SU-DHL-6 (cell line): ENCODE data around the gene TEX38.

ENCODE experiments used
- H2AFZ ChIP-seq: fragments of 200-600 bp; sonication (generic); 2 replicates; pipeline ENCODE4 v1.6.1; 2014; ENCODE audit warnings: low read depth, mild to moderate bottlenecking, moderate library complexity, mixed read lengths, antibody characterized with exemption, low read length; ENCODE audit not compliant: severe bottlenecking
- H3F3A ChIP-seq: fragments of 200-600 bp; shearing (Covaris generic); 2 replicates; pipeline ENCODE4 v1.6.0; 2016; ENCODE audit warnings: antibody characterized with exemption, mild to moderate bottlenecking; ENCODE audit not compliant: insufficient read depth
- H3K27ac ChIP-seq: fragments of 200-600 bp; sonication (generic); 2 replicates; pipeline ENCODE4 v1.5.1; 2016; ENCODE audit warnings: low read depth, mild to moderate bottlenecking, low read length, moderate library complexity, mixed read lengths
- H3K27me3 ChIP-seq: fragments of 200-600 bp; sonication (generic), shearing (Covaris generic); 2 replicates; pipeline ENCODE4 v1.6.0; 2014; ENCODE audit warnings: mild to moderate bottlenecking, low read length
- H3K36me3 ChIP-seq: fragments of 200-600 bp; sonication (generic); 2 replicates; pipeline ENCODE4 v1.6.1; 2014; ENCODE audit warnings: mild to moderate bottlenecking, low read length, mixed read lengths
- H3K4me2 ChIP-seq: fragments of 300-600, 200-600 bp; shearing (Covaris generic), sonication (generic); 2 replicates; pipeline ENCODE4 v1.6.0; 2014; ENCODE audit warnings: low read length, low read depth, mild to moderate bottlenecking; ENCODE audit not compliant: poor library complexity, severe bottlenecking
- H3K4me3 ChIP-seq: fragments of 200-600 bp; sonication (generic); 2 replicates; pipeline ENCODE4 v1.5.1; 2014; ENCODE audit warnings: antibody characterized with exemption, low read length, mild to moderate bottlenecking, mixed read lengths; ENCODE audit not compliant: insufficient read depth, poor library complexity, severe bottlenecking
- H3K79me2 ChIP-seq: fragments of 200-600 bp; sonication (generic); 2 replicates; pipeline ENCODE4 v1.6.1; 2014; ENCODE audit warnings: mild to moderate bottlenecking, low read length, moderate library complexity; ENCODE audit not compliant: insufficient read depth
- H3K9ac ChIP-seq: fragments of 200-600 bp; sonication (generic); 2 replicates; pipeline ENCODE4 v1.7.0; 2014; ENCODE audit warnings: mild to moderate bottlenecking, low read length
- H3K9me2 ChIP-seq: fragments of 200-600 bp; sonication (generic); replicated peaks from 2 replicates; pipeline ENCODE4 v1.6.1; 2014; ENCODE audit warnings: low read length; ENCODE audit not compliant: insufficient read depth
- H3K9me3 ChIP-seq: fragments of 200-600 bp; sonication (generic); 2 replicates; pipeline ENCODE4 v1.6.1; 2014; ENCODE audit warnings: low read length, mixed read lengths; ENCODE audit not compliant: insufficient read depth
- H4K20me1 ChIP-seq: fragments of 200-600 bp; sonication (generic); 2 replicates; pipeline ENCODE4 v1.6.1; 2014; ENCODE audit warnings: low read depth, mild to moderate bottlenecking, antibody characterized with exemption, low read length, moderate library complexity, mixed read lengths
- EZH2phosphoT487 ChIP-seq: fragments of 200-600 bp; sonication (generic), shearing (Covaris generic); conservative IDR thresholded peaks from 2 replicates; pipeline ENCODE4 v1.6.1; 2018; ENCODE audit warnings: mild to moderate bottlenecking, antibody characterized with exemption, low read length, moderate library complexity, mixed read lengths
- TF ChIP-seq, protein P1 (sequence below): fragments of 200-600 bp; sonication (generic); IDR thresholded peaks from one replicate; pipeline ENCODE4 v1.5.1; 2017; ENCODE audit warnings: antibody characterized with exemption, mild to moderate bottlenecking, low read length, moderate library complexity; ENCODE audit not compliant: insufficient read depth, poor library complexity, severe bottlenecking

The TEX38 gene

DNA sequence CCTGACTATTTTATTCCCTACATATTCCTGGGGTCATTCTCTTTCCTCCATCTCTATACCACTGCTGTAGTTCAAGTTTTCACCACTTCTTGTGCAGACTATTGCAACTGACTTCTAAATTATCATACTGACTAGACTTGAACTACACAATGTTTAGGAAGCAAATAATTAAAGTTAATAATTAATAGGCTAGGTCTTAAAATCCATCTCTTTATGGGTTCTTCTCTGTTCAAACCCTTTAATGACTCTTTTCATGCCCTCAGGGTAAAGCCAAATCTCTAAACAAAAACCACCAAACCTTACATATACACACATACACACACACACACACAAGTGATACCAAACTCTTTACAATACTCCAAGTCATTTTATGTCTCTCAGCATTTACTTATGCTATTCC, 32.7 kb upstream of the TEX38 start:
- Histone ChIP-seq H3K4me2 (no peak overlapping the region), H3F3A (no peaks in the 10 kb centered on the region), H3K27me3 (no peaks in the 10 kb centered on the region), H3K4me3 (no peak overlapping the region), H2AFZ (no peak overlapping the region), H4K20me1 (no peaks in the 10 kb centered on the region), H3K9ac (no peak overlapping the region), H3K9me3 (no peaks in the 10 kb centered on the region), H3K27ac (no peak overlapping the region), H3K9me2 (no peaks in the 10 kb centered on the region), H3K36me3 (no peaks in the 10 kb centered on the region), H3K79me2 (no peaks in the 10 kb centered on the region)
- TF ChIP-seq EZH2phosphoT487: no peak
- TF ChIP-seq, protein P1, sequence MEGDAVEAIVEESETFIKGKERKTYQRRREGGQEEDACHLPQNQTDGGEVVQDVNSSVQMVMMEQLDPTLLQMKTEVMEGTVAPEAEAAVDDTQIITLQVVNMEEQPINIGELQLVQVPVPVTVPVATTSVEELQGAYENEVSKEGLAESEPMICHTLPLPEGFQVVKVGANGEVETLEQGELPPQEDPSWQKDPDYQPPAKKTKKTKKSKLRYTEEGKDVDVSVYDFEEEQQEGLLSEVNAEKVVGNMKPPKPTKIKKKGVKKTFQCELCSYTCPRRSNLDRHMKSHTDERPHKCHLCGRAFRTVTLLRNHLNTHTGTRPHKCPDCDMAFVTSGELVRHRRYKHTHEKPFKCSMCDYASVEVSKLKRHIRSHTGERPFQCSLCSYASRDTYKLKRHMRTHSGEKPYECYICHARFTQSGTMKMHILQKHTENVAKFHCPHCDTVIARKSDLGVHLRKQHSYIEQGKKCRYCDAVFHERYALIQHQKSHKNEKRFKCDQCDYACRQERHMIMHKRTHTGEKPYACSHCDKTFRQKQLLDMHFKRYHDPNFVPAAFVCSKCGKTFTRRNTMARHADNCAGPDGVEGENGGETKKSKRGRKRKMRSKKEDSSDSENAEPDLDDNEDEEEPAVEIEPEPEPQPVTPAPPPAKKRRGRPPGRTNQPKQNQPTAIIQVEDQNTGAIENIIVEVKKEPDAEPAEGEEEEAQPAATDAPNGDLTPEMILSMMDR: no peak

DNA sequence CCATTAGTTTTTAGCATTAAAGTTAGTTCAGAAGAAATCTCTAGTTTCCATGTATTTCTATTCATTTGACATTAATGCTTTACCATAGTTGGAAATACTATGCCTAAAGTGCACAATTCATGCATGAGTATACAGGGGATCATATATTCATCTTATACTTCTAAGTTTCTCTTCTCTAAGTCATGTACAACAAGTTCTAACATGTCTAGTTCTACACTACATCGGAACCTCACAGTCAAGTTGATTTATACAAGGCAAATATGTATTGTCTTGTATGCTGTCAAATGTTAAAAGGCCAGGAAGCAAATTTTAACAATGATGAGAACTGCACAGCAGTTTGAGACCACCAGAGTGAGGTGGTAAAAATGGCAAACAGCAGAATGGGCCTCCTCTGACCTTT, 32.1 kb upstream of the TEX38 start:
- Histone ChIP-seq H3K27me3 (no peaks in the 10 kb centered on the region), H3K9ac (no peak overlapping the region), H3K36me3 (no peaks in the 10 kb centered on the region), H2AFZ (no peak overlapping the region), H3K9me3 (no peaks in the 10 kb centered on the region), H3K79me2 (no peaks in the 10 kb centered on the region), H3K9me2 (no peaks in the 10 kb centered on the region), H3K4me2 (no peak overlapping the region), H4K20me1 (no peaks in the 10 kb centered on the region), H3F3A (no peaks in the 10 kb centered on the region), H3K27ac (no peak overlapping the region), H3K4me3 (no peak overlapping the region)
- TF ChIP-seq, protein P1: no peak
- TF ChIP-seq EZH2phosphoT487: no peak

DNA sequence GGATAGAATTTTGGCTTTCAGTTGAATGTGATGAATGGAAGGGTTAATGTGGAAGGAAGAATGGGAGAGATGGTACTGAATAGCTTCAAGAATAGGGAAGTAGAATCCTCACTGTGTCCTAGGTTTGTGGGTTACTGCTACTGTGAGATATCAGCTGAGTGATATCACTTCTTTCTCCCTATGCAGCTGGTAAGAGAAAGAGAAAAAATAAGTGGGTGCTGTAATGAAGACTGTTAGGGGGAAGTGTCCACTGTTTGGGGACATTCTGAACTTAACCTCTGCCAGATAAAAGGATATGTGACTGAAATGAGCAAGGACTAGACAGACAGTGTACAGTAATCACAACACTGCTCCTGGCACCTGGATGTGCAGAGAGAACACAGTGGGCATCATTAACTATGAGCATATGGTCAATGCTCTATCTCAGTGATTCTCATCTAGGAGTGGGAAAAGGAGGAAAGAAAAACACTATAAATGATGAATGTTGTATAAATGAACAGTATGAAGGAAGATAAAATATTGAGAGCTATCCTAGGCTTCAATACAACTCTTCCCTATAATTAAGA, 29.5 kb upstream of the TEX38 start:
- no peak overlapping the region for H3K4me3 ChIP-seq

More for the DNA sequence above, 29.5 kb upstream of the TEX38 start:
- H3K9ac ChIP-seq: no peak overlapping the region
- no peaks in the 10 kb centered on the region for H3K36me3 ChIP-seq
- no peaks in the 10 kb centered on the region for H3K27me3 ChIP-seq
- no peaks in the 10 kb centered on the region for H3K79me2 ChIP-seq
- H3F3A ChIP-seq: no peaks in the 10 kb centered on the region
- no peak overlapping the region for H2AFZ ChIP-seq
- H3K27ac ChIP-seq: no peak overlapping the region
- H3K4me2 ChIP-seq: no peak overlapping the region
- TF ChIP-seq EZH2phosphoT487: no peak
- TF ChIP-seq, protein P1: no peak
- H4K20me1 ChIP-seq: no peaks in the 10 kb centered on the region
- H3K9me3 ChIP-seq: no peaks in the 10 kb centered on the region
- no peaks in the 10 kb centered on the region for H3K9me2 ChIP-seq
